ENCODE results near the gene CFAP58. TPM values are rescaled to one million over a fixed set of nuclear protein-coding genes. Genes with fewer than 3 reads are reported as not detected.
A peak's percentile ranks its signal among the peaks of the same experiment; 100 is the strongest.

The CFAP58 gene
- total RNA-seq, 1 experiment from 2014 or later: 0.31 TPM

DNA sequence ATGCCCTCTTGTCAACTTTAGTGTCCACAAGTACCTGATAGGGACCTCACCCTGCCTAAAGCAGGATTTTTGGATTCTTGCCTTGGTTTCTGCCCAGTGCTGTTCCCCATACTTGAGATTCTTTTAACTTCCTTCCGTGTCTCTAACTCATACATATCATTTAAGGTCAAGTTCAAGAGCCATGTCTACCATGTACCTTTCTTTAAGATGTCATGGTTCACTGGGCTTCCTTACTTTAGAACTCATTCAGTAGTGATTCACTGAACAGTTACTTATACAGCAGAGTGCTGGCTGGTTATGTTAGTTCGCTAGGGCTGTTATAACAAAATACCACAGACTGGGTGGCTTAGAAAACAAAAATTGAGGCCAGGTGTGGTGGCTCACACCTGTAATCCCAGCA is 5.0 kb upstream of the CFAP58 start:
- Histone ChIP-seq H3K27me3 (ENCODE audit: insufficient read depth, low read depth) (no peaks in the 10 kb centered on the region), H3K27ac (peak overlapping the region; percentile 83; the same call in 1 of the 2 replicates), H3K79me2 (ENCODE audit: low read depth) (no peaks in the 10 kb centered on the region), H3F3A (ENCODE audit: insufficient read depth, low read depth) (peaks cover 9% of the 10 kb centered on the region; the same call in 1 of the 2 replicates), H3K4me1 (replicated peaks; ENCODE audit: insufficient read depth) (peaks cover 30% of the 10 kb centered on the region), H2AFZ (no peak overlapping the region), H3K4me3 (no peak overlapping the region), H3K4me2 (no peak overlapping the region), H3K9me3 (ENCODE audit: insufficient read depth, low read depth) (no peaks in the 10 kb centered on the region), H4K20me1 (ENCODE audit: insufficient read depth) (no peaks in the 10 kb centered on the region), H3K9me2 (ENCODE audit: insufficient read depth) (no peaks in the 10 kb centered on the region), H3K36me3 (ENCODE audit: low read depth) (no peaks in the 10 kb centered on the region)
- no TSS peak for BruUV-seq (replicated peaks)
- no peak for DNase-seq
- no peak for TF ChIP-seq EZH2 (IDR thresholded peaks at IDR 0.05; ENCODE audit: low read depth)
- TF ChIP-seq, protein P1, sequence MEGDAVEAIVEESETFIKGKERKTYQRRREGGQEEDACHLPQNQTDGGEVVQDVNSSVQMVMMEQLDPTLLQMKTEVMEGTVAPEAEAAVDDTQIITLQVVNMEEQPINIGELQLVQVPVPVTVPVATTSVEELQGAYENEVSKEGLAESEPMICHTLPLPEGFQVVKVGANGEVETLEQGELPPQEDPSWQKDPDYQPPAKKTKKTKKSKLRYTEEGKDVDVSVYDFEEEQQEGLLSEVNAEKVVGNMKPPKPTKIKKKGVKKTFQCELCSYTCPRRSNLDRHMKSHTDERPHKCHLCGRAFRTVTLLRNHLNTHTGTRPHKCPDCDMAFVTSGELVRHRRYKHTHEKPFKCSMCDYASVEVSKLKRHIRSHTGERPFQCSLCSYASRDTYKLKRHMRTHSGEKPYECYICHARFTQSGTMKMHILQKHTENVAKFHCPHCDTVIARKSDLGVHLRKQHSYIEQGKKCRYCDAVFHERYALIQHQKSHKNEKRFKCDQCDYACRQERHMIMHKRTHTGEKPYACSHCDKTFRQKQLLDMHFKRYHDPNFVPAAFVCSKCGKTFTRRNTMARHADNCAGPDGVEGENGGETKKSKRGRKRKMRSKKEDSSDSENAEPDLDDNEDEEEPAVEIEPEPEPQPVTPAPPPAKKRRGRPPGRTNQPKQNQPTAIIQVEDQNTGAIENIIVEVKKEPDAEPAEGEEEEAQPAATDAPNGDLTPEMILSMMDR (conservative IDR thresholded peaks at IDR 0.05): no peak
- ChIA-PET POLR2A (ENCODE audit: unreplicated experiment) (no interaction called here), CTCF (interaction anchor here (0.6 kb wide), 1 partner anchor 56 kb away, joined by 6 read pairs; no protein-coding TSS in a partner anchor)
- intact Hi-C loops (cut with micrococcal nuclease; ENCODE audit: unreplicated experiment): no loop called here

DNA sequence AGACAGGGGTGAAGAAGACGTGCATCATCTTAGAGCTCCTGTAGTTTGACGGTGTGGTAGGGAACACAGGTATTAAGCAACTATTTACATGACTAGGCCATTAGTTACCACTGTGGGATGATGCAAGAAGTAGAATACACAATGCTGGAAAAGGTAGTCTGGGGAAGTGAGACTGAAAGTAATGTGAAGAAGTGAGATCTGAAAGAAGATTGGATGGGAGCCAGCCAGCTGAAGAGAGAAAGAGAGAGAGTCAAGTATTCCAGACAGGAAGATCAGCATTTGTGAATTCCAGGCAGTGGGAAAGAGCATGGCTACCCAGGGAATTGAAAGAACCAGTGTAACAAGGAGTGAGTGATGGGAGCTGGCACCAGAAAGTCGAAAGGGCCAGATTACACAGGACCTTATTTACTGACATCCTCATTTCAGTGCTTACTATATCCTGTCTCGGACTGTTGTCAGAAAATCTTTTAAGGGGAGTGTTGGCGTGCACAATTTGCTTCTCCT is 4.0 kb upstream of the CFAP58 start:
- H3K4me2 ChIP-seq: peak overlapping the region; percentile 71
- no peaks in the 10 kb centered on the region for H4K20me1 ChIP-seq (ENCODE audit: insufficient read depth)
- no peaks in the 10 kb centered on the region for H3K79me2 ChIP-seq (ENCODE audit: low read depth)
- no peaks in the 10 kb centered on the region for H3K36me3 ChIP-seq (ENCODE audit: low read depth)
- no peaks in the 10 kb centered on the region for H3K9me2 ChIP-seq (ENCODE audit: insufficient read depth)
- H3K9me3 ChIP-seq (ENCODE audit: insufficient read depth, low read depth): no peaks in the 10 kb centered on the region
- H3F3A ChIP-seq (ENCODE audit: insufficient read depth, low read depth): peaks cover 9% of the 10 kb centered on the region; the same call in 1 of the 2 replicates
- TF ChIP-seq, protein P1 (conservative IDR thresholded peaks at IDR 0.05): no peak
- TF ChIP-seq EZH2 (IDR thresholded peaks at IDR 0.05; ENCODE audit: low read depth): no peak
- ChIA-PET CTCF (interaction anchor here (2.7 kb wide), 1 partner anchor 58 kb away, joined by 10 read pairs; no protein-coding TSS in a partner anchor), POLR2A (ENCODE audit: unreplicated experiment) (interaction anchor here (0.6 kb wide), 1 partner anchor 11 kb away, joined by 3 read pairs; no protein-coding TSS in a partner anchor)
- peak overlapping the region; percentile 53 for H2AFZ ChIP-seq
- H3K4me1 ChIP-seq (replicated peaks; ENCODE audit: insufficient read depth): peaks cover 30% of the 10 kb centered on the region
- peak overlapping the region; percentile 83 for H3K27ac ChIP-seq
- BruUV-seq (replicated peaks): no TSS peak
- peak in 1 of 2 experiments; percentile 78 for DNase-seq
- peak overlapping the region; percentile 40; the same call in 1 of the 2 replicates for H3K4me3 ChIP-seq
- intact Hi-C loops (cut with micrococcal nuclease; ENCODE audit: unreplicated experiment): loop anchor here (1.0 to 5.0 kb wide), 4 partner anchors 44 to 462 kb away; no protein-coding TSS in a partner anchor
- H3K27me3 ChIP-seq (ENCODE audit: insufficient read depth, low read depth): peaks cover 3% of the 10 kb centered on the region; the same call in 1 of the 2 replicates

DNA sequence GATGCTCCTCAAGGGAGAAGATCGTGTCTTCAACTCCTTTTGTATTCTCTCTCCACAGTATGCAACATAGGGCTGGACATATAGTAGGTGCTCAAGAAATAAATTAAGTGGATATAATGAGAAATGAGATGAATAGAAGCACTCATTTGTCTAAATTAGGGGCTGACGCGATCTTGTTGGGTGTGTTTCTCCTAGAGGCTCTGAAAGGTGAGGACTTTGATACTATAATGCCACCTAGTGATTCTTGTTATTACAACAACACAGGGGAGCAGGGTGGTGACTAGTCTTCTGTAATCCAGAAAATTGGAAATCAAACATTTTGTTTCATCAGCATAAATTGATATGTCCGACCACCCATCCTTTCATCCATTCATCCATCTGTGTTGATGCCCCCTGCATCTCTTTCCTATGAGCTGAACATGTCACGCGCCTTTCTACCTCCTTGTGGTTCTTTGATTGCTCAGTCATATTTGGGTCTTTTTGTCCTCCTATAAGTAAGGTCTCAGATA is 3.5 kb upstream of the CFAP58 start:
- H3K4me1 ChIP-seq (replicated peaks; ENCODE audit: insufficient read depth): peaks cover 30% of the 10 kb centered on the region
- peak overlapping the region; percentile 40; the same call in 1 of the 2 replicates for H3K4me3 ChIP-seq
- H3K79me2 ChIP-seq (ENCODE audit: low read depth): no peaks in the 10 kb centered on the region
- no peaks in the 10 kb centered on the region for H3K9me2 ChIP-seq (ENCODE audit: insufficient read depth)
- CTCF ChIA-PET: interaction anchor here (0.7 to 2.7 kb wide), 2 partner anchors 59 to 93 kb away, joined by 4 to 10 read pairs; no protein-coding TSS in a partner anchor
- DNase-seq: peak in 1 of 2 experiments; percentile 58
- peak overlapping the region; percentile 83 for H3K27ac ChIP-seq
- H3K36me3 ChIP-seq (ENCODE audit: low read depth): no peaks in the 10 kb centered on the region
- H3K4me2 ChIP-seq: peak overlapping the region; percentile 71
- peak overlapping the region; percentile 53 for H2AFZ ChIP-seq
- TF ChIP-seq, protein P1 (conservative IDR thresholded peaks at IDR 0.05): peak; percentile 67
- no peak for TF ChIP-seq EZH2 (IDR thresholded peaks at IDR 0.05; ENCODE audit: low read depth)
- H4K20me1 ChIP-seq (ENCODE audit: insufficient read depth): no peaks in the 10 kb centered on the region
- no TSS peak for BruUV-seq (replicated peaks)
- H3K27me3 ChIP-seq (ENCODE audit: insufficient read depth, low read depth): peaks cover 3% of the 10 kb centered on the region; the same call in 1 of the 2 replicates
- H3K9me3 ChIP-seq (ENCODE audit: insufficient read depth, low read depth): no peaks in the 10 kb centered on the region
- intact Hi-C loops (cut with micrococcal nuclease; ENCODE audit: unreplicated experiment): loop anchor here (1.0 to 5.0 kb wide), 4 partner anchors 45 to 463 kb away; no protein-coding TSS in a partner anchor
- peaks cover 9% of the 10 kb centered on the region; the same call in 1 of the 2 replicates for H3F3A ChIP-seq (ENCODE audit: insufficient read depth, low read depth)
- POLR2A ChIA-PET (ENCODE audit: unreplicated experiment): interaction anchor here (0.6 kb wide), 1 partner anchor 11 kb away, joined by 3 read pairs; no protein-coding TSS in a partner anchor

Data from PC-9 (cell line).